Activated CD4-positive, alpha-beta T cell treated with anti-CD3 and anti-CD28 coated beads for 4 hours (primary cell): ENCODE measurements around the gene BDNF.
"Not testable (repeated sequence)": the region's sequence is repeated elsewhere in the genome, so short reads cannot be mapped to it uniquely, and the experiment has no call there.

Experiments
- DNase-seq, 2 donors: peaks; one replicate each; pipeline ENCODE4 v3.0.0-alpha.2; 2020

Gene BDNF

DNA sequence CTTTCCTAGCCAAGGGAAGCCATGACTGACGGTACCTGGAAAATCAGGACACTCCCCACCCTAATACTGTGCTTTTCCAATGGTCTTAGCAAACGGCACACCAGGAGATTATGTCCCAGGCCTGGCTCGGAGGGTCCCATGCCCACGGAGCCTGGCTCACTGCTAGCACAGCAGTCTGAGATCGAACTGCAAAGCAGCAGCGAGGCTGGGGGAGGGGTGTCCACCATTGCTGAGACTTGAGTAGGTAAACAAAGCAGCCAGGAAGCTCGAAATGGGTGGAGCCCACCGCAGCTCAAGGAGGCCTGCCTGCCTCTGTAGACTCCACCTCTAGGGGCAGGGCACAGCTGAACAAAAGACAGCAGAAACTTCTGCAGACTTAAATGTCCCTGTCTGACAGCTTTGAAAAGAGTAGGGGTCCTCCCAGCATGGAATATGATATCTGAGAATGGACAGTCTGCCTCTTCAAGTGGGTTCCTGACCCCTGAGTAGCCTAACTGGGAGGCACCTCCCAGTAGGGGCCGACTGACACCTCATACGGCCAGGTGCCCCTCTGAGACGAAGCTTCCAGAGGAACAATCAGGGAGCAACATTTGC lies 34.6 kb downstream of the BDNF start:
- not testable (repeated sequence) for DNase-seq

DNA sequence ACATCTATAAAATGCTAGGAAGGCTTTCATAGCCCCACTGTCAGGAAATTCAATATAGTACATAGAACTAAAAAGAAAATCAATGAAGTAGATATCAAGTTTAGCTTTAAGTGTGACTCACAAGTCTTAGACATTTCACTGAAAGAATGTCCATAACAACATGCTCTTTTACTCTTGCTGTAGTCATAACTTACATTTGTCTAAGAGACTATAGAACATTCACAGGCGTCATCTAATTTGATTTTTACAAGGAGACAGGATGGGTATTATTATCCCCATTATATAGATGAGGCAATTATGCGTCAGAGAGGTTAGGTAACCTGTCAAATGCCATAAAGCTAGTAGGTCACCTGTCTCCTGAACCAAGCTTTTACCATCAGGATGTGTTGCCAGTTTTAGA lies 36.9 kb downstream of the BDNF start:
- no peak for DNase-seq

DNA sequence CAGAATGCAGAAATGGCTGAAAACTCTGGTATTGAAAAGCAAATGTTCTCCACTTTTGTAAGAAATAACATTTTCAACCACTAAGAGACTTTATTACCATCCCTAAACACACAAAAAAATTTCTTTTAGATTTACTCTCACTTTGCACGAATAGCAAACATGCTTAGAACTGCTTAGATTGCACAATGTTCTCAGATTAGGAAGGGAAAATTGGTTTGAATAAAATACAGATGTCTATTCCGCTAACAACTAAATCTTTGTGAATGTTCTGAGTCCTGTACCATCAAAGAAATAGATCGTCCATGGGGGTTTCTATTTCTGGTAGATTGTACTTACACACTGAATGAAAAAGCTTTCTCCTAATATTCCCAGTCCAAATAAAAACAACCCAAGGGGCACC lies 40.1 kb downstream of the BDNF start:
- DNase-seq, result no peak

GRCh38 chr11:27658535-27659236 lies 41.6 kb downstream of the BDNF start:
- DNase-seq, result no peak

- no peak for DNase-seq
Measured at GRCh38 chr11:27656806-27657483, 43.3 kb downstream of the BDNF start.

DNA sequence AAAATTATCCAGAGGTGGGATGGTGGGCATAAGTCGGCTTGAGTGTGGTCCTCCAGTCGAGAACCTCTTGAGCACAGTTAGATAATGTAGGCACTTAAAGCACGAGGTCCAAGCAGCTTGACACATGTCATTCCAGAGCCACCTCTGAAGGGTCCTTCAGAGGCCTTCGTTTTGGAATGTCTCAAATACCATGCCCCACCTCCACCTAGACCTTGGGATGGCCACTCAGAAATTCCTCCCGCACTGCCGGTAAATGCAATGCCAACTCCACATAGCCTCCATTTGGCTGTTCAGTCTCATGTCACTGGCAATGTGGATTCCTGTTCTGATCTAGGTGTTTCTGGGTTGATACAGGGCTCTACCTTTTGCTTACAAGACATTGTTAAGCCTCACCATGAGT lies 43.9 kb downstream of the BDNF start:
- DNase-seq, result no peak

GRCh38 chr11:27653990-27654758 lies 46.1 kb downstream of the BDNF start:
- no peak for DNase-seq

GRCh38 chr11:27651711-27652110 lies 48.5 kb downstream of the BDNF start:
- DNase-seq, result no peak

GRCh38 chr11:27650988-27651387 lies 49.3 kb downstream of the BDNF start:
- DNase-seq, result no peak

DNA sequence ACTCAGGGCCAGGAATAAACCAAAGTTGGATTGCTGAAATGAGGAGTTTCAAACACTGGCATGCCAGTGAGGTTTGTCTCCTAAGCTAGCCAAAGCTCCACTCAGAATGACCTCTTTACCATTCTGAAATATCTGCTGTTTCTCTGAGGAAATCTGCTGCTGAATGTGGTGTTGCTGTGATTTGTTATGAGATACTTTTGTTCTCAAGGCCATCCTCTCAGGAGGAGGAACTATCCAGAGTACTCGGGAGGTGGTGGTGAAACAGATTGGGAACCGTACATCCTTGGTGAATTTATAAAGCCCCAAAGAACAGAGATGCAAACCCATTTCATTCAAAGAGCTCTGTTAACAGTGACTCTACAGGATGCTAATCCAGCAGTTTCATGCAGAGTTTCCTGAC lies 50.5 kb downstream of the BDNF start:
- DNase-seq, result no peak

- no peak for DNase-seq
Measured at GRCh38 chr11:27648840-27649239, 51.4 kb downstream of the BDNF start.

- no peak for DNase-seq
Measured at GRCh38 chr11:27646051-27646818, 54.0 kb downstream of the BDNF start.

- DNase-seq, result no peak
Measured at GRCh38 chr11:27642954-27643353, 57.3 kb downstream of the BDNF start.

- no peak for DNase-seq
Measured at GRCh38 chr11:27640954-27641353, 59.3 kb downstream of the BDNF start.

GRCh38 chr11:27635567-27636037 lies 64.7 kb downstream of the BDNF start:
- DNase-seq, result no peak

GRCh38 chr11:27634776-27635175 lies 65.5 kb downstream of the BDNF start:
- DNase-seq, result not testable (repeated sequence)

DNA sequence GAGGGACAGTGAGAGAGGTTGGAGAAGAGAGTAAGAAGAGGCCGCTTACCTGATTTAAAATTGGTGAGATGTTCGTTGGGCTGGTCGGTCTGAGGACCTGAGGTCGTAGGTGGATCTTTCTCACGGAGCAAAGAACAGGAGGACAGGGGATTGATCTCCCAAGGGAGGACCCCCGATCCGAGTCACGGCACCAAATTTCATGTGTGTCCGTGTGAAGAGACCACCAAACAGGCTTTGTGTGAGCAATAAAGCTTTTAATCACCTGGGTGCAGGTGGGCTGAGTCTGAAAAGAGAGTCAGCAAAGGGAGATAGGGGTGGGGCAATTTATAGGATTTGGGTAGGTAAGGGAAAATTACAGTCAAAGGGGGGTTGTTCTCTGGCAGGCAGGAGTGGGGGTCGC lies 66.0 kb downstream of the BDNF start:
- DNase-seq, result not testable (repeated sequence)

DNA sequence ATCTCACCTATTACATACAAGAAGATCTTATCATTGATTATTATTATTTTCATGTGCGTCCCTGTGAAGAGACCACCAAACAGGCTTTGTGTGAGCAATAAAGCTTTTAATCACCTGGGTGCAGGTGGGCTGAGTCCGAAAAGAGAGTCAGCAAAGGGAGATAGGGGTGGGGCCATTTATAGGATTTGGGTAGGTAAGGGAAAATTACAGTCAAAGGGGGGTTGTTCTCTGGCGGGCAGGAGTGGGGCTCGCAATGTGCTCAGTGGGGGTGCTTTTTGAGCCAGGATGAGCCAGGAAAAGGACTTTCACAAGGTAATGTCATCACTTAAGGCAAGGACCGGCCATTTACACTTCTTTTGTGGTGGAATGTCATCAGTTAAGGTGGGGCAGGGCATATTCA lies 71.2 kb downstream of the BDNF start:
- DNase-seq, result not testable (repeated sequence)

DNA sequence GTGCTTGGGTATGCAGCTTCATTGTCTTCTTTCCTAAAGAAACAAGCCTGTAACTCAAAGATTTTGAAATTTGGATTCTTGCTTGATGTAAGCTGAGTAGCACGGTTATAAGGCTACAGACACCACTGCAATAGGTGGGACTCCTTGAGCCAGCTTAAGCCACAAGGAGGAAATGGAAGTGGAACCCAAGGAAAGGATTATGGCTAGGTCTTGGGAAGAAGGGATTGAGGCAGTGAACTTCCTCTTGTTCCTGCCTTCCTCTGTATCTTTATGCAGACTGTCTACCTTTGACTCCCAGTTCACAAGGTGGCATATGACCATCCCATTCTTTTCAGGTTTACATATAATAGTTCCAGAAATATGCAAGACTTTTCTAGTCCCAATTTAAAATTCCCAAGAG lies 72.3 kb downstream of the BDNF start:
- DNase-seq, result no peak

DNA sequence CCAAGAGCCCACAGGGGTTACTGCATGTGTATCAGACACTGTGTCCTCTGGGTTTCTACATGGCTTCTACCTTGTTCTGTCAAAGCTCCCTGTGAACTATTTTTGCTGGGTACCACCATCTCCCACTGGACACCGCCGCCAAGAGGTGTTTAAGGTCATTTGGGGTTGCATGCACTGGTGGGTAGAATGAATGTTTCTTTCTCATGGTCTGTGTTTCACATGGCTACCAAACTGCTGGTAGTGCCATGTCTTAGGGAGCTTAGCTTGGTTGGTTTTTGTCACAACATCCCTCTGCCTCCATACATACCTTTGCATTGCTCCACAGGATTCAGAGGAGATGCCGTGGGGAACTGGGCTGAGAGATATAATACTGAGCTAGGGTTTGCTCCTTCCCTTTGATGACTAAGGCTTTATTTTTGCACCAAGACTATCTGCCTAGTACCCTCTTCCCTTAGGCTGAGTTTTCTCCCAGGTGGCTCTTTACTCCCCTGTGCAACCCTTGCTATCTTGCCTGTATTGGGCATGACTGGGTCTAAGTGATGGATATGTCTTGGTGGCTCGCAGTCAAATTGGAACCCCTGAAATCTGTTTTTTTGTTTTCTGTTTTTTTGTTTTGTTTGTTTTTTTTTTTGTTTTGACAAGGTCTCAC lies 73.2 kb downstream of the BDNF start:
- no peak for DNase-seq

DNA sequence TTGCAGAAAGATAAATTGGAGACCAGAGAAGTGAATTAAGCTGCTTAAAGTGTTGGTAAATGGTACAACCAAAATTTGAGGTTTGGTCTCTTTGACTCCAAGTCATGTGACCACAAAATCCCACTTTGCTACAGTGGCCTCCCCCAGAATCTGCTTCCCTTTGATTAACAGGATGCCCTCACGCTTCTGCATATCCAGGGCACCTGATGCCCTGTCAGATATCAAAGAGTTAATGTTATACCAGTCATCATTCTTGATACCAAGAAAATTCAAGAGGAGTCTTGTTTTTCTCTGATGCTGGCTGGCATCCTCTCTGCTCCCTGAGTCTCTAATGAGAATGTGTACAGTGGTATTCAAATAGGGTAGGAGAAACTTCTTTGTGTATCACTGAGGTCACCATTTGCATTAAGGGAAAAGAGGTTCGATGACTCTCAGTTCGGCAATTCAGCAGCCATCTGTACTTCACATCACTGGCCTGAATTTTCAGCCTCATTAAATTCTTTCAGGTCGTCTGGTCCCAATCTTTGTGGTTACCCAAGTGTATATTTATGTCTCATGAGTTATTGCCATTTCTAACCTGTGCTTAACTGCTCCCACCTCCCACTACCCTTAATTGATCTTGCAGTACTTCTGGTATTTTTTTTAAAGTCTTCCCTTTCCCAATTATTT lies 73.9 kb downstream of the BDNF start:
- no peak for DNase-seq
